Type B pancreatic cell (in vitro differentiated cells): Measurements from ENCODE around the gene FAM204A. TPM values are rescaled to one million over a fixed set of nuclear protein-coding genes. Genes with fewer than 3 reads are reported as not detected.

ENCODE experiments used
- DNase-seq: peaks from one replicate; pipeline ENCODE4 v3.0.0; 2021; ENCODE audit warnings: mixed read lengths; ENCODE audit not compliant: unreplicated experiment; ENCODE audit errors: extremely low spot score
- H3K27ac Mint-ChIP-seq: 2 replicates; pipeline ENCODE4 v1.8.0; 2021; ENCODE audit warnings: mild to moderate bottlenecking, mixed read lengths
- H3K27me3 Mint-ChIP-seq: 2 replicates; pipeline ENCODE4 v1.8.0; 2021; ENCODE audit warnings: mixed read lengths
- H3K36me3 Mint-ChIP-seq: 2 replicates; pipeline ENCODE4 v1.8.0; 2021; ENCODE audit warnings: mixed read lengths
- H3K4me1 Mint-ChIP-seq: one replicate; pipeline ENCODE4 v1.8.0; 2021; ENCODE audit warnings: mixed read lengths; ENCODE audit not compliant: unreplicated experiment
- H3K4me3 Mint-ChIP-seq: 2 replicates; pipeline ENCODE4 v1.8.0; 2021; ENCODE audit warnings: mild to moderate bottlenecking, mixed read lengths
- H3K9me3 Mint-ChIP-seq: 2 replicates; pipeline ENCODE4 v1.8.0; 2021; ENCODE audit warnings: mixed read lengths
- total RNA-seq: library from RNA; stranded (reverse); gene quantifications from 2 replicates; pipeline ENCODE4 v1.2.1, GENCODE V29; 2021; ENCODE audit warnings: low replicate concordance
- TF ChIP-seq, protein P1 (sequence below): fragments of 200-600 bp; sonication (generic); conservative IDR thresholded peaks from 2 replicates; pipeline ENCODE4 v1.5.0; 2021; ENCODE audit warnings: antibody characterized with exemption, mild to moderate bottlenecking

FAM204A gene
- total RNA-seq, 1 donor from 2014 or later, result 58.0 TPM

DNA sequence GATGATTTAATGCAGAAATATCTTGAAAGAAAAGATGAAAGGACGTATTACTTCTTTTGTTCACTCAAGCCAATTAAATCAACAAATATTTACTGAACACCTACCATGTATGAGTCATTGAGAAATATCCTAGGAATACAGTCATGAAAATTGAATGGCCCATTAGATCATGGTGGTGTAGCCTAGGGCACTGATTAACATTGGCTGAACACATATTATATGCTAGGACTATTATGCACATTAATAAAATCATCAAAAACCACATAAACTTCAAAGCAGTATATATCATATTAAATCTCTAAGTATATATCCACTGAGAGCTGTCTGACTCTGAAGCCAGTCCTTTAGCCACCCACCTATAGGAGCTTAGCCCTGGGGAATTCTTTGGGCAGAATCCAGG, 41.8 kb downstream of the FAM204A start:
- no peak overlapping the region for H3K27ac Mint-ChIP-seq
- H3K4me3 Mint-ChIP-seq, result no peak overlapping the region
- no peaks in the 10 kb centered on the region for H3K27me3 Mint-ChIP-seq
- peaks cover 16% of the 10 kb centered on the region for H3K36me3 Mint-ChIP-seq
- no peaks in the 10 kb centered on the region for H3K4me1 Mint-ChIP-seq
- no peaks in the 10 kb centered on the region for H3K9me3 Mint-ChIP-seq
- DNase-seq, result no peak
- TF ChIP-seq, protein P1, sequence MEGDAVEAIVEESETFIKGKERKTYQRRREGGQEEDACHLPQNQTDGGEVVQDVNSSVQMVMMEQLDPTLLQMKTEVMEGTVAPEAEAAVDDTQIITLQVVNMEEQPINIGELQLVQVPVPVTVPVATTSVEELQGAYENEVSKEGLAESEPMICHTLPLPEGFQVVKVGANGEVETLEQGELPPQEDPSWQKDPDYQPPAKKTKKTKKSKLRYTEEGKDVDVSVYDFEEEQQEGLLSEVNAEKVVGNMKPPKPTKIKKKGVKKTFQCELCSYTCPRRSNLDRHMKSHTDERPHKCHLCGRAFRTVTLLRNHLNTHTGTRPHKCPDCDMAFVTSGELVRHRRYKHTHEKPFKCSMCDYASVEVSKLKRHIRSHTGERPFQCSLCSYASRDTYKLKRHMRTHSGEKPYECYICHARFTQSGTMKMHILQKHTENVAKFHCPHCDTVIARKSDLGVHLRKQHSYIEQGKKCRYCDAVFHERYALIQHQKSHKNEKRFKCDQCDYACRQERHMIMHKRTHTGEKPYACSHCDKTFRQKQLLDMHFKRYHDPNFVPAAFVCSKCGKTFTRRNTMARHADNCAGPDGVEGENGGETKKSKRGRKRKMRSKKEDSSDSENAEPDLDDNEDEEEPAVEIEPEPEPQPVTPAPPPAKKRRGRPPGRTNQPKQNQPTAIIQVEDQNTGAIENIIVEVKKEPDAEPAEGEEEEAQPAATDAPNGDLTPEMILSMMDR, result no peak

DNA sequence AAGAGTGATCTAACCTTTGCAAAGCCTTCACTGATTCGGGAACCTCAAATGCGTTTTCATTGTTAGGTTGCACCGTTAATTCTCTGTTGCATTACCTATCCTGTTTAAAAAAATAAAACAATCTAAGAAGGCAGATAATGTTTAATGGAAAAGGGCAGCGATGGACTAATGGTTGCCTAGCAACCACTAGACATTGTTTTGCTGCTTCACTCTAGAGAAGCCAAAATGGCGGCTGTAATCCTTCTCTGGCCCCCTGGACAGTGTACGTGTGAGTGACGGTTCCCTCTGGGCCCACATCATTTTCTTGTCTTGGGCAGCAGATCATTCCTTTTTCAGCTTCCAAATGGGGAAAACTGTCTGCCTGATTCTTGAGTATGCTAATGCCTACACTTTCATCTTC, 43.3 kb downstream of the FAM204A start:
- Mint-ChIP-seq H3K36me3 (peaks cover 4% of the 10 kb centered on the region), H3K9me3 (no peaks in the 10 kb centered on the region), H3K27ac (no peak overlapping the region), H3K4me1 (no peaks in the 10 kb centered on the region), H3K27me3 (no peaks in the 10 kb centered on the region), H3K4me3 (no peak overlapping the region)
- DNase-seq, result no peak
- TF ChIP-seq, protein P1, result no peak

DNA sequence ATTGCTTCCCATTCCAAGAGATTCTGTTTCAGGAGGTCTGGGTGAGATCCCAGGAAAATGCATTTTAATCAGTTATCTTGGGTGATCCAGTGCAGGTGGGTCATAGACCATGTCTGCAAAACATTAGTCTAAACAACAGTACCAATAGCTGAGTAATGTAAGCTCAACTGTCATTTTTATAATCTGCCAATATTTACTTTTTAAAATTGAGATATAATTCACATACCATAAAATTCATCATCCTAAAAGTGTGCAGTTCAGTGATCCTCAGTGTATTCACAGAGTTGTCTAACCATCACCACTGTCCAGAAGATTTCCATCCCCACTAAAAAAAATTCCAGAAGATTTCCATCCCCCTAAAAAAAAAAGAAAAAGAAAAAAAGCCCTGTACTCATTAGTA, 51.0 kb downstream of the FAM204A start:
- no peak for DNase-seq
- Mint-ChIP-seq H3K9me3 (peaks cover 7% of the 10 kb centered on the region), H3K27me3 (peaks cover 16% of the 10 kb centered on the region), H3K4me1 (peaks cover 8% of the 10 kb centered on the region), H3K27ac (no peak overlapping the region), H3K4me3 (no peak overlapping the region), H3K36me3 (no peaks in the 10 kb centered on the region)
- TF ChIP-seq, protein P1, result no peak

DNA sequence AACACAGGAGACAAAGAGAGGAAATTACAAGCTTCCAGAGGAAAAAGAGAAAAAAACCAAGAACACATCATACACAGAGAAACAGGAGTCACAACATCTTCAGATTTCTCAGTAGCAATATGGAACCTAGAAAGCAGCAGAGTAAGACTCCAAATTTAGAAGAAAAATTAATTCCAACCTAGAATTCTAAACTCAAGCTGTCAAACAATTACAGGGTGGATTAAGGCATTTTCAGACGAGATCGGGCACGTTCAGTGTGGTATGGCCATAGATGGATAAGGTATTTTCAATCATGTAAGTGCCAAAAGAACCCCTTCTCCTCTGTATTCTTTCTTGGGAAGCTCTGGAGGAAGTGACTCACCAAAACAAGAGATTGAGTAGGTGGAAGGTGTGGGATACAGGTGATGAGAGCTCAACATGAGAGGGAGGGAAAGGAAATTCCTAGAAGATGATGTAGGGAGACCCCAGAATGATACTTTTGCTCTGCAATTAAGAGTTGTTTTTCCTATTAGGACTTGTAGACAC, 51.6 kb downstream of the FAM204A start:
- Mint-ChIP-seq H3K27ac (no peak overlapping the region), H3K36me3 (no peaks in the 10 kb centered on the region), H3K27me3 (peaks cover 16% of the 10 kb centered on the region), H3K4me1 (peaks cover 8% of the 10 kb centered on the region), H3K9me3 (peaks cover 7% of the 10 kb centered on the region), H3K4me3 (no peak overlapping the region)
- TF ChIP-seq, protein P1, result no peak
- no peak for DNase-seq

DNA sequence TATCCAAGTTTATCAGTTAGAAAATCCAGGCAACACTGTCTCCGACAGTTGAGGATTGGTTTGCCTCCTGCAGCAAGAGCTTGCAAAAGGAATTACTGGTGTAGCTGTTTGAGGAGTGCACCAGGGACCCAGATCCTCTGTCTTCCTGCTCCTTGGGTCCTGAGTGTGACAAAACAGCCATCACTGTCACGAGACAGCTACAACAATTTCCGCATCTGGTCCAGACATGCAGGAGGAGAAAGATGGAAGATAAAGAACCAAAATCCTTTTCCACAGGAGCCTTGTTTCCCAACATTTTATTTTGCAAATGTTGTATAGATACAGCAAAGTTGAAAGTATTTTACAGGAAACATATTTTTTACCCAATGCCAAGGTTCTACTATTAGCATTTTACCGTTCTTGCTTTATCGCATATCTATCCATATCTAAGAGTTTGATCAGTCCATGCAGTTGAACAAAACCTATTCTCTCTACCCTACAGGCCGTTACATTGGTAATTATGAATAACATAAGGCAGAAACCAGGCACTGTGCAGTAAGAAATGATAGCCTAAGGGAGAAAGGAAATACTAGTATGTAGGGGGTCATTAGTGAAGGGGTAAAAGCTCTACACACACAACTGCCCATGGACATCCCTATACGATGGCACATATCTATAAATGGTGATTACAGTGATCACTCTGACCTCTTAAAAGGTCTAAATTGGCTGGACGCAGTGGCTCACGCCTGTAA, 54.9 kb downstream of the FAM204A start:
- peaks cover 25% of the 10 kb centered on the region for H3K27me3 Mint-ChIP-seq
- DNase-seq, result no peak
- peaks cover 7% of the 10 kb centered on the region for H3K9me3 Mint-ChIP-seq
- no peaks in the 10 kb centered on the region for H3K36me3 Mint-ChIP-seq
- no peak overlapping the region for H3K4me3 Mint-ChIP-seq
- no peak overlapping the region for H3K27ac Mint-ChIP-seq
- H3K4me1 Mint-ChIP-seq, result no peaks in the 10 kb centered on the region
- TF ChIP-seq, protein P1, result no peak
